NCI-H2227 (cell line): Measurements from ENCODE around the gene TSPAN9.

Source experiments
- DNase-seq: peaks from one replicate; lab custom pipeline; 2025; ENCODE audit not compliant: unreplicated experiment; lab: John Stamatoyannopoulos, UW

Gene TSPAN9

DNA sequence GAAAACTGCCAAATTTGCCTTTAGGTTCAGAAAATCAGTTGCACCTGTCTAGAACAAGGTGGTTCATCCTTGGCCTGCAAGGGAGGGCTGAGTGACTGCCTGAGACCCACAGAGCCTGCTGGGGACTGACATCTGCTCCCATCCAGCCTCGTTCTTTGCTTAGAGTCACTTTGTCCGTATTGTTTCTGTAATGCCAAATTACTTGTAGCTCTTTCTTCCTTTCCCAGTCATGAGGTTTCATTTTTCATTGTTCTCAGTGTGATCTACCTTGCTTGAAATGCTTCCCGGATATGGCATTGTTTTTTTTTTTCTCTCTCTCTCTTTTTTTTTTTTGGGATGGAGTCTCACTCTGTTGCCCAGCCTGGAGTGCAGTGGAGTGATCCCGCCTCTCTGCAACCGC, 21.3 kb downstream of the TSPAN9 start:
- DNase-seq: no peak

DNA sequence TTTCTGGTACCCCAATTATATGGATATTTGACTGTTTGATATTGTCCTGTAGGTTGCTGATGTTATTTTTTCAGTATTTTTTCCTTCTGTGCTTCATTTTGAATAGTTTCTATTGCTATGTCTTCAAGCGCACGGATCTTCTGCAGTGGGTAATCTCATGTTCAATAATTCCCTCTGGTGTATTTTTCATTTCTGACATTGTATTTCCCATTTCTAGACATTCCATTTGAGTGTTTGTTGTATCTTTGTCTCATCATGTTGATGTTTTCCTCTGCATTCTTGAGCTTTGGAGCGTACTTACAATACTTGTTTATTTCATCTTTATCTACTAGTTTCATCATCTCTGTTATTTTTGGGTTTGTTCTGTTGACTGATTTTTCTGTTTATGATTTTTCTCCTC, 22.0 kb downstream of the TSPAN9 start:
- no peak for DNase-seq

DNA sequence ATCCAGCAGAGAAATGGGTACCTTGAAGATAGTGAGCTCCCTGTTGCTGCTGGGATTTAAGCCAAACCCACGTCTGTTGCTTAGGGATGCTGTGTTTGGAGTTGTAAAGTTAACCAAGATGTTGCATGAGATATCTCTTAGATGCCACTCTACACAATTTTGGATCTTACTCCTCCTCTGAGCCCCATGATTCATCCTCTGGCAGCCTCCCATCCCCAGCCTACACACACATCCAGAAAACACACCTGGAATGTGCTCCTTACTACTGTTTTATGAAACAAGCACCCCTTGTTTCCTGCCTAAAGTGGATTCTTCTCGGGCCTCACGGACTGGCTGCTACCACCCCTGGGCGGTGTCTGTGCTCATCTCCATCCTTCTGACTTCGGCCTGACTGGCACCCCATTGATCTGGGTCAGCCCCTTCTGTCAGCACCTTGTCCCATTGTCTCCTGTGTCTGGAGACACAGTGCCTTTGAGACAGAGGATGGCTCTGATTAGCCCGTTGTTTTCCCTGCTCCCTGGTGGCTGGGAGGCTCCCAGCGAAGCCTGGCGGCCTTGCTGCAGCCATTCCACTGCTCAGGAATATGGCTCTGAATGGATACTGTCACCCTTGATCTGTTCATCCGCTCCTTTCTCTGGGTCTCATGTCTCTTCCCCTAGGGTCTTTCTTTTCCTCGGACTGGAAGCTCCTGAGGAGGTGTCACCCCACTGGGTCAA, 24.3 kb downstream of the TSPAN9 start:
- no peak for DNase-seq

DNA sequence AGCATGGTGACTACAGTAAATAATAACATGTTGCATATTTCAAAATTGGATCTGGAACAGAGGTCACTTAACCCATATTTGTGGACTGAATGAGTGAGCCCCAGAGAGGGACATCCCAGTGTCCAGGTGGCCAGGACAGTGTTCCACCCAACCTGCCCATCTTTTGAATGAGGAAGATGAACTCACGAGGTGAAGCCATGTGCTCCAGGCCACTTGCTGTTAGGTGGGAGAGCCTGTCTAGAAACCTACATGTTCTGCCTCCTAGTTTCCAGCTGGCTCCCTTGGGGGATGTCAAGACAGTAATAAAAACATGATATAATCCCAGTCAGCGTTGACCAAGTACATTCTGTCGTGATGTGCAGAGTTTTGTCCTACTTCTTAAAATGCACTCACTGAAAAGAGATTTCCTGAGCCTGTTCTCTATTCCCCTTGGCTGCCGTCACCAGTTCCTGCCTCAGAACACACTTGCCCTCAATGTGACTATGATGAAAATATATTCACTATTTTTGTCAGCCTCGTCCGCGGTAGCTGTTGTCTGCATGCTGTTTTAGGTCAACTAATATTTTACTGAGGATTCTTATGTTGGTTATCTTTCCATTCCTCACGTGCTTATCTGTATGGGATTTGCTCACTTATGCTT, 25.7 kb downstream of the TSPAN9 start:
- DNase-seq: no peak

DNA sequence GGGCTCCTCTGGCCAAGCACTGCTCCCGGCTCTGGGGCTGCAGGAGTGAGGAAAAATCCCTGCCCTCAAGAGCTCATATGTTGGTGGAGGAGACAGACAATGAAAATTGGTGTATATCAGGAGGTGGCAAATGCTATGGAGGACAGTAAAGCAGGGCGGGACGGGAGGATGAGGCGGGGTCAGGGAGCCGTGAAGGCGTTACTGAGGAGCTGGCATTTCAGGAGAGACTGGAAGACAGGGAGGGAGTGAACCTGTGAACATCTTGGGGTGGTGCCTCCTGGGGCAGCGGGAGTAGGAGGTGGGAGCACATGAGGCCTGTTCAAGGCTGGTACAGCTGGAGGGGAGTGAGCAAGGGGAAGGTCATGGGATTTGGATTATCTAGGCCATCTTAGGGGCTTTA, 26.6 kb downstream of the TSPAN9 start:
- no peak for DNase-seq

DNA sequence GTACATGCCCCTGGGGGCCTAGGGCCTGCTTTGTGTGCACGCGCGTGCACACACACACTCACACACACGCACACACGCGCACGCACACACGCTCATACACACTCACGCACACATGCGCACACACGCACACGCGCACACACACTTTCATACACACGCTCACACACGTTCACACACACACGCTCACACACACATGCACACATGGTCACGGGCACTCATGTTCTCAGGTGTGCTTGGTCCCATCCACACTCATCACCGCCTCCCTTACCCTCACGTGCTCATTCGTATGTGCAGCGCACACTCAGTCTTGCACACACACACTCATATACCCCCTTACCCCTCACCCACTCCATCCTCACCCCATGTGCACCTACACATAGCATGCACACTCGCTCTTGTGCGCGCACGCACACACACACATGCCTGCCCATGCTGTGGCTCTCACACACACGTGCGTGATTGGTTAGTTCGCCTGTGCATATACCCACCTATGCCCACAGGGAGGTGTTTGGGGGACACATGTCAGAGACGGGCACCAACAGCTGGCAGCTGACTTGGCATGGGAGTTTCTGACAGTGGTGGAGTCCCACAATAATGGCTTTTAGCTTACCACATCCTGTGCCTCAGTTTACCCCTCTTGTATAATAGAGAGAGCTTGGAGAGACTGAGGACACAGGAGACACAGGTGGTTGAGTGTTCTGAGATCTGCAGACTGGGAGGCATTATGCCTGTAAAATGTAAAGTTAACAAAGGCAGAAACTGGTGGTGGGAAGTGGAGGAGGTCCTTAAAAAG, 28.7 kb downstream of the TSPAN9 start:
- DNase-seq: no peak

DNA sequence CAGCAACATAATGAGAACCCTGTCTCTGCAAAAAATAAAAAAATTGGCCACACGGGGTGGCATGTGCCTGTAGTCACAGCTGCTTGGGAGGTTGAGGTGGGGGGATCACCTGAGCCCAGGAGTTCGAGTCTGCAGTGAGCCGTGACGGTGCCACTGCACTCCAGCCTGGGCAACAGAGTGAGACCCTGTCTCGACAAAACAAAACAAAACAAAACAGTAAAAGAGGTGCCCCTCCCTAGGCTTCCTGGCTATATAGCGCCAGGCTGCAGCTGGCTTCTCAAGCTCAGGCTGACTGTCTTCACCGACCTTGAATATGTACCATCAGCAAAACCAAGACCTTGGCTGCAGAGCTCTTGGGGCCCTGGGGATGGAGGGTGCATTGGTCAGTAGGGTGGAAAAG, 29.4 kb downstream of the TSPAN9 start:
- no peak for DNase-seq

DNA sequence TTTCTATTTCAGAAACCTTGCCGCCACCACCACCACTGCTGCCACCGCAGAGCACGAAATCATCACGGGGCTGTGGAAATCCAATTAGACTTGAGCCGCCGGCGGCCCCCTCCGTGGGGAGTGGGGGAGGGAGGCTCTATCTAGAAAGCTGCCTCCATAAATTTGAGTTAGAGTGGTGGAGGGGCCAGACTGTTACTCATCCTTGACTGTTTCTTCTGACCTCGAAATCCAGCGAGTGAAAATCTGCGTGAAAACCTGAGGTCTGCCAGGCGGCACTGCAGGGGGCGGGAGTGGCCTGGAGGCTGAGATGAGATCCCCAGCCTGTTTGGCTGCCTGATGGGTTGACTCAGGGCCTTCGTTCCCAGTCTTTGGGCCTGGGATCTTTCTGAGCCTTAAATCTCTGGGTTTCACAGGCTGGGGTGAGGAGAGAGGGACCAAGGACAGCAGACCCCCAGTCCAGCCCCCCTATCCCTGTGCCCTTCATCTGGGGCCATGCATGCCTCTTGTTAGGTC, 29.9 kb downstream of the TSPAN9 start:
- DNase-seq: no peak

DNA sequence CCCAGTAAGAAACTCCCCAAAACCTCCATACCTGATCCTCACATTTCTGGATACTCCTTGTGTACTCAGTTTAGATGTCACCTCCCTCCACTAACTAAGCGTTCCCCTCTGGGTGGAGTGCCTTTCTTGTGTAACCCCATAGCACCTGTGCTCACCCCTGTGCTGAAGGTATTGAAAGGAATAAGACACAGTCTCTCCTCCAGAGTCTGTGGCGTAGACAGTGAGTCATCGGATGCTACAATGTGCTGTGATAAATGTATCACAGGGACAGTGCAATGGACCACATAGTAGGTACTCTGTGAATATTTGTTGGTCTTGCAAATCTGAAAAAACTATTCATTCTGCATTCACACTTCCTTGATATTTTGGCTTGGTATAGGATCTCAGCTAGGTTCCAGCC, 30.8 kb downstream of the TSPAN9 start:
- no peak for DNase-seq

DNA sequence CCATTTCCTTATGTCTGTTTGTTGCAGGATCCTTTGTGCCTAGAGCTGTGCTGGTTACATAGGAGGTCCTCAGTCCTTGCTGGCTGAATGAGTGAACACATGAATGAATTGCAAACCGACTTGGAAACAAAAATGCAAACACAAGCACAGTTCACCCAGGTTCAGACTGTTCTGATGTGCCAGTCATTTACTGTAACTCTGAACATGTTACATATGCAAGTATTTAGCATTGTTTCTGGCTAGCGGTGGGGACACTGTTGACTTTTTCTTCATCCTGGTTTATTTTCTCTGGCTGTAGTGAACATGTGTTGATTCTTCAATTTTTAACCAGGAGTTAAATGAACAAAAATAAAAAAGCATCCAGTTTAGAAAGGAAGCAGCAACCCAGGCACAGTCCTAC, 33.4 kb downstream of the TSPAN9 start:
- DNase-seq: no peak

DNA sequence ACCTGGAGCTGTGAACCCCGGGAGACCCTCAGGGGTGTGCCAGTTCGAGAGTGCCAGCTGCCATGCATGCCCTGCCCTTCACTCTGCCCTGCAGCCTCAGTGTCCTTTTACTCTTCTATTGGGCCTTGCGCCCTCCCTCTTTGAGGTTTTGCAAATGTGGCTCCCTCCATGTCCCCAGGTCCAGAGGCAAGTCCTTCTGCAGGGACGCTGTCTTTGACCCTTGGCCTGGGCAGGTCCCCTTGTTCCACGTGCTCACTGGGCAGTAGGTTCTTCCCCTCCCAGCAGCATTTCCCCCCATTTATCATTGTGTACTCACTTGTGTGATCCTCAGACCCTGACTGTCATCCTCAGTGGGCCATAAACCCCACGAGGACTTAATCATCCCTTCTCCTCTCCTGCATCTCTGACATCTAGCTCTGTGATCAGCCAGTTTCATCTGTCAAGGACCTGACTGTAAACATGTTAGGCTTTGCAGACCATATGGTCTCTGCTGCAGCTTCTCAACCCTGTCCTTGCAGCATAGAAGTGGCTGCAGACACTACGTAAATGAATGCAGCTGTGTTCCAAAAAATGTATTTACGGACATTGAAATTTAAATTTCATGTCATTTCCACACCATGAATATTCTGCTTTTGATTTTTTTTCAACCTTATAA, 36.6 kb downstream of the TSPAN9 start:
- no peak for DNase-seq

DNA sequence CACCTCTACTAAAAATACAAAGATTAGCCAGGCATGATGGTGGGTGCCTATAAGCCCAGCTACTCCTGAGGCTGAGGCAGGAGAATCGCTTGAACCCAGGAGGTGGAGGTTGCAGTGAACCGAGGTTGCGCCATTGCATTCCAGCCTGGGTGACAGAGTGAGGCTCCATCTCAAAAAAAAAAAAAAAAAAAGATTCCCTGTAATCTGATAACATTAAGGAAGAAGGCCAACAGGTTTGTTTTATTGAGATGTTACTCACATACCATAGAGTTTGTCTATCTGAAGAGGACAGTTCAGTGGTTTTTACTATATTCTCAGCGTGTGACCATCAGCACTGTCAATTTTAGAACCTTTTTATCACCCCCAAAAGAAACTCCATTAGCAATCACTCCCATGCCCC, 37.5 kb downstream of the TSPAN9 start:
- no peak for DNase-seq

DNA sequence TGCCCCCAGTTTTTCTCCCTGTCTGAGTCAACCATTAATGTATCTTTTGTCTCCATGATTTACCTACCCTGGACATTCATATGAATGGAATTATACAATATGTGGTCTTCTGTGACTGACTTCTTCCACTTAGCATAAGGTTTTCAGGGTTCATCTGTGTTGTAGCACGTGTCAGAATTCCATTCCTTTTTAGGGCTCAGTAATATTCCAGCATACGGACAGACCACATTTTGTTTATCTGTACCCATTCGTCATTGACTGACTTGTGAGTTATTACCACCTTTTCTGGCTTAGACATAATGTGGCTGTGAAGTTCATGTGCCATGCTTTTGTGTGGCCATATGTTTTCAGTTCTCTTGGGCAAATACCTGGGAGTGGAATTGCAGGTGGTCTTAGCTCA, 37.9 kb downstream of the TSPAN9 start:
- no peak for DNase-seq

DNA sequence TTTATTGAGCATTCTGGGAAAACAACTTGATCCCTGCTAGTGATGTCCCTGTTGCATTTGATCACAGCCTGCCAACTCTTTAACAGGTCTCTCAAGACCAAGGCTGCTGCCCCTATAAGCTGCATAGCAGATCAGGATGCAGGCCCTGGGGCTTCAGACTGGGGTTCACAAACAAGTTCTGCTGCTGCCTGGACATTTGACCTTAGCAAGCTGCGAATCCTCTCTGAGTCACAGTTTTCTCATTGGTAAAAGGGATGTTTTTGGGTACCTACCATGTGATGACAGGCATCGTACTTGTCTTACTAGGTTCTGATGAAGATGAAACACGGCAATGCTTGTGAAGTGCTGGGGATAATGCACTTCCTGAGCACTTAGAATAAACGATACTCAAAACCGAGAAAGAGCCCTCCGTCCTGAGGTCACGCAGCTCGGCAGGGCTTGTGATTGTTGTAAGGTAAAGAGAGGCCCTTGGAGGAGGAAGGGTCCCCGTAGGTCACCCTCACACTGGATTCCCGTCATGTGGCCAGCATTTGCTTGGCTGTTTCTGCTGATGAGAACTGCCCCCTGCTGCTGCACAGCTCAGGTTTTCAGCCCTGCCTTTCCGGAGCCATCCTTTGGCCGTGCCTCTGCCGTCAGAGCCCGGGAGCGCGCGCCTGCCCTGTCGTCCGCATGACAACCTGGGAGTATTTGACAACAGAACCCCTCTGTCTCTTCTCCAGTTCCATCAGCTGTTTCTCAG, 39.1 kb downstream of the TSPAN9 start:
- DNase-seq: peak; percentile 52

DNA sequence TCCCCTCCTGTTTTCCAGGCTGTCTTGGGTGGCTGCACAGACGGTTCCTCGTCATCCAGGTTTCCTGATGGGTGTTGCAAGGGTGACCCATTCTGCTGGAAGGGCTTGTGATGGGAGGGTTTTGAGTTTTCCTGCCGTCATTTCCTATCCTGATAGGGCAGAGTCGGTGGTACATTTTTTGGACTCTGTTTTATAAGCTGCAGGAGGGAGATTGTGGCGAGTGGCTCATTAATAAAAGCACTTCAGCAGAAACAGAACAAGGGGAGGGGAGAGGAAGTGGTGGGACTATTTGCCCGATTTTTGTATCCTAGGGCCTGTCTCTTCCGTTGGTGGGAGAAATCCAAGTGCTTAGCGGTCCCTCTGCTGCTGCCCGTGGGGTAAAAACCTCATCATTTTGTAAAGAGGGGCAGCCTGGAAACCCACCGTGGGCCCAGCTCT, 40.0 kb downstream of the TSPAN9 start:
- no peak for DNase-seq

DNA sequence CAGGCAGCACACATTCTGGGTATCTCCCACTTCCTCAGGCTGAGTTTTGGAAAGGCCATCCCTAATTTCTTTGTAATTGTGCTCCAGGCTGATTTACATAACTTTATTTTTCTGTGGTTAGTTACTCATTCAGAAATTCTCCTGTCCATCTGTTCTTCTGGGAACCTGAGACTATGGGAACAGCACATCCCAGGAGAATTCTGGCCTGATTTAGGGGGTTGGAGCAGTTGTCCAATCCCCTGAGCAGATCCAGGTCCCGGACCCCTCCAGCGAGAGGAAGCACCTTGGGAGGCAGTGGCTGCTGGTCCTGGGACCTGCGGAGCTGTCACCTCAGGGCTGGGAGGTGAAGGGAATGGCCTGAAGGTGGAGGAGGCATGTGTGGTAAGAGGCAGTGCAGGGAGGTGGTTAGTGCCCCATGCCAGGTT, 40.4 kb downstream of the TSPAN9 start:
- no peak for DNase-seq

DNA sequence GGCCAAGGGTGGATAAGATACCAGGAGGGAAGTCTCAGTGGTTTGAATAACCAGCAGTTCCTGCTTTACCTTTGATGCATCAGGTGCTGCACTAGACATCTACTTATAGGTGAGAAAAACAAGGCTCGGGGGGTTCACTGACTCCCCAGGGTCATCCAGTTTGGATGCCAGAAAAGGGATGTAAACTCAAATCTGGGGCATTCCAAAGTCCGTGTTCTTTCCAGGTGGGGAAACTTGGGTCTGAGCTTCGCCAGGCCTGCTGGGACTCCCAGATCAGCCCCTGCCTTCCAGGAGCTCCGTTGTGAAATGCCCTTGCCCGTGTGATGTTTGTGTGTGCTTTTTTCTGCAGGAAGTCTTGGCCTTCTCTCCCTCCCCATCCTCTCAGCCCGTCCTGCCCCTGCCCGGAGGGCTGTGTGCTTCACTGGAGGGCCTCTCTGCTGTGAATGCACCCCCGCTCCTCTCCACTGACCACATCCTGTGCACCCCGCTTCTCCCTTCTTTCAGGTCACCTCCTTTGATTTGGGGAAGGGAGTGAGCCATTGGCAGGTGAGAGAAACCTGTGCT, 42.1 kb downstream of the TSPAN9 start:
- DNase-seq: no peak

DNA sequence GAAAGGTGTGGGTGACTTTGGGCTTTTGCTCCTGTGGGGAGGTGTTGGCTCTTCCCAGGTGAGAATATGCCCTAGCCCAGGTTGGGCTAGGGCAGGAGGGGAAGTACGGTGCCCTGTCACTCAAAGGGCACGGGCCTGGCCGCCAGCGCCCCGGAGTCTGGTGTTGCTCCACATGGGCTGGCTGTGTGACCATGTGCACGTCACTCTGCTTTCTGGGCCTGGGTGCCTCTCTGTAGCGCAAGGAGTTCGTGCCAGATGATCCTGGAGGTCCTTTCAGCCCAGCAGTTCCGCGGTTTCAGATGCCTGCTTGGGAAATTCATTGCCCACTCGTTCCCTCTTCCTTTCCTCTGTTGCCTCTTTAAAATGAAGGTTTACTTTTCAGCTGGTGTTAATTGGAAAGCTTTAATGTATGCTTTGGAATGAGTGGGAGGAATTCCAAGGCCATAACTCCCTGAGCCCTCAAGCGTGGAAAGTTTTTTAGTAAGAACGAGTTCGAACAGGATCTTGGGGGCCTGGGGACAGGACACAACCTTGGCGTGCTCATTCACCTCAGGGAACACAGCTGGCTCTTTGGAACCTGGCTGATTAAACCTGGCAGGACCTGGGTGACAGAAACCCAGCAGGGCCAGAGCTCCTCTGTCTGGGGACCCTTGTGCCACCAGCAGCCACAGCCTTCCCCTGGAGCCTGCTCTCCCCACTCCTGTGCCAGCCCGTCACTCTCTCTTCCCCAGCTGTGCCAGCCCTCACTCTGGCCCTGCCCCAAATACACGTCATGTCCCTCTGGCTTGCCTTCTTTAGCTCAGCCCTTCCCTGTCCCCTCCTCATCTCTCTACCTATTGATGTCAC, 42.8 kb downstream of the TSPAN9 start:
- DNase-seq: no peak

DNA sequence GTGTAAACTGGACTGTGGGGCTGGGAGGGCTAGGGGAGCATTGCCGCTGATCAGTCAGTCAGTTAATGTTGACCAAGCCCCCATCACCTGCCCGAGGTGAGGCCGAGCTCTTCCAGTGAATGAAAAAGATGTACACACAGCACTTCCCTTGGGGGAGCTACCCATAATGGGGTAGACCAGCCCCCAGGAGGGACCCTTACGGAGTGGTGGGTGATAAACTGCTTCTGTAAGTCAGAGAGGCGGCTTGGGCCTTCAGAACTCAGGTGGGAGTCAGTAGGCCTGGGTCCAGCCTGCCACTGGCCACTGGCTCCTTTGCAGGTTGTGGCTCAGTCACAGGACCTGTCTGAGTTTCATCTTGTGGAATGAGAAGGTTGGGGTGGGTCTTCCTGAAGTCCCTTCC, 43.5 kb downstream of the TSPAN9 start:
- no peak for DNase-seq
